DND-41 (cell line): ENCODE data around the gene KRTAP2-2.

Experiments used
- CTCF ChIP-seq: IDR thresholded peaks from 2 replicates; pipeline ENCODE4 v1.5.1; 2012; ENCODE audit warnings: borderline replicate concordance, low read length, moderate library complexity, mild to moderate bottlenecking; ENCODE audit not compliant: poor library complexity, severe bottlenecking; ENCODE audit errors: extremely low read depth
- EZH2 ChIP-seq: IDR thresholded peaks from 3 replicates; pipeline ENCODE4 v1.6.1; 2012; ENCODE audit warnings: borderline replicate concordance, low read depth, mild to moderate bottlenecking, moderate library complexity, low read length, inconsistent platforms; ENCODE audit not compliant: severe bottlenecking

GRCh38 chr17:41052566-41052965 lies 2.5 kb downstream of the KRTAP2-2 start:
- TF ChIP-seq CTCF, result no peak
- no peak for TF ChIP-seq EZH2
